GM21576 (cell line): ENCODE measurements around the gene PTPRG.

Source experiments
- ATAC-seq: cut with Tn5 transposase; IDR thresholded peaks from one replicate; pipeline ENCODE4 v1.9.1; 2021; ENCODE audit warnings: mild to moderate bottlenecking, moderate library complexity; ENCODE audit not compliant: unreplicated experiment

Gene PTPRG

DNA sequence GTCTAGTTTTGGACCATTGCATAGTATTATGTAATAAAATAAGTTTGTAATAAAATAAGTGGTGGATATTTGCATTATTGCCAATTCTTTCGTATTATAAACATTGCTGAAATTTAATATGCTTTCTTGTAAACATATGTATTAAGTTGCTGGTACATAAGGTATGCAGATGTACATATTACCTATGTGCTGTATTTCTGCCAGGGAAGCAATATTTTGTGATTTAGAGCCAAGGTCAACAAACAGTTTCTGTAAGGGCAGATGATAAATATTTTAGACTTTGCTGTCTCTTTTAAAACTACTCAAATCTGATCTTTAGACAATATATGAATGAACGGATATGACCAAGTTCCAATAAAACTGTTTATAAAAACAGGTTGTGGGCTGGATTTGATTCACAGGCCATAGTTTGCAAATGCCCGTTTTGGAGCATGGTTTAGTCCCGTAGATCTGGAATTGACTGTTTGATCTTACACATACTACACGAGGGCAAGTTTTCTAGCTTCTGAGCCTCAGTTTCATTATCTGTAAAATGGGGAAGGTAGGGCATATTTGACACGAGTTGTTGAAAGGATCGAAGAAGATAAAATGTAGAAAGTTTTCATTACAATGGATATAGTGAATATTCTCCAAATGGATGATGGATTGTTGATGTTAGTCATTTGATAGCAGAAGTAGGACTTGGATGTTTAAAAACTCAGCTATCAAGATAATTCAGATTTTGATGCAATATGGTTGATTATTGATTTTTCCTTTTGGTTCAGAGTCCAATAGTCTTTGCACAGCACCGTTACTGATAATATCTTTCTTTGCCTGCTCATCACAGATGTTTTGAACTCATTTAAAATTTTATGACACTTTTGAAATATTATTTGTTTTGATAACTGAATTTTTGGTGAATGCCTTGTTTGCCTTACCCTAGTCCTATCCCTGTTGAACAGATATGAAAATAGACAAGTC lies 417.4 kb downstream of the PTPRG start:
- ATAC-seq, result no peak

DNA sequence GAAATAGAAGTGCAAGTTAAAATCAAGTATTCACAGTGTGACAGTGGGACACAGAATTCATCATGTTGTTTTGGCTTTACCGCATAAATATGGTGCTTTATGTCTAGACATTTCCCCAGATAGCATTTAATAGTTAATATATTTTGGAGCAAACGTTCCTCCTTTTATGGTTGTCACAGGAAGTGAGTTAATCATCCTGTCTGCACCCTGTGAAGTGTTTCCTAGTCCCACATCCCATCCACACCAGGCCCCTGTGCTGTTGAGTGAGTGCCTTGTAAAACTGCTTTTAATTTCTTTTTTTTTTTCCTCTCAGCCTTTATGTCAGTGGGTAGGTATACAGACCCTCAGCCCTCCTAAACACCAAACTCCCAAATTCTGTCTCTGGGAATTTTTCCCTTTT lies 418.3 kb downstream of the PTPRG start:
- ATAC-seq, result no peak

DNA sequence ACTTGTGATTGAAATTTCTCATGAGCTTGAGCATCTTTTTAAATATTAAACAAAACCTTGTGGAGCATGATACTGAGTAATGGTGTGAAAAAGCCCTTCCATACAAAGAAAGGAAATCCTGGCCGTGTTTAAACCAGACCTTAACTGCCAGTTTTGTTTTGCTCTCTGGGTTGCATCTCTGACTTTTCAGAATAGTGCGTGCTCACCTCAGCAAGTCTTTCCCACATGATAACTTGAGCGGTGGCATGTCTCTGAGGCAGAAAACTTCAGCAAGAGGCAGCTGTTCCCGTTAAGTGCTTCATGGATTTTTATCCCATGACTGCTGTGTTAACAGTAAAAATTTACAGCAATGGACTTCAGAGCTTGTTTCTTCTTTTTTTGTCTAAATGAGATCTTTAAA lies 418.7 kb downstream of the PTPRG start:
- ATAC-seq, result no peak

DNA sequence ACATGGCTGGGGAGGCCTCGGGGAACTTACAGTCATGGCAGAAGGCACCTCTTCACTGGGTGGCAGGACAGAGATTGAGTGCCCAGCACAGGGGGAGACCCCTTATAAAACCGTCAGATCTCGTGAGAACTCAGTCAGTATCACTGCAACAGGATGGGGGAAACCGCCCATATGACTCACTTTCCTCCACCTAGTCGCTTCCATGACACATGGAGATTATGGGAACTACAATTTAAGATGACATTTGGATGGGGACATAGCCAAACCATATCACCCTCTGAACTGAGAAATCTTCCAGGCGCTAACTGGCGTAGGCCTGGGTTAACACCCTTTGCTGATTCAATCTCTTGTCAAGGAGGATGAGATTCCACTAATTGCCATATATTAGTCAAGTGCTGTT lies 419.7 kb downstream of the PTPRG start:
- ATAC-seq, result no peak

DNA sequence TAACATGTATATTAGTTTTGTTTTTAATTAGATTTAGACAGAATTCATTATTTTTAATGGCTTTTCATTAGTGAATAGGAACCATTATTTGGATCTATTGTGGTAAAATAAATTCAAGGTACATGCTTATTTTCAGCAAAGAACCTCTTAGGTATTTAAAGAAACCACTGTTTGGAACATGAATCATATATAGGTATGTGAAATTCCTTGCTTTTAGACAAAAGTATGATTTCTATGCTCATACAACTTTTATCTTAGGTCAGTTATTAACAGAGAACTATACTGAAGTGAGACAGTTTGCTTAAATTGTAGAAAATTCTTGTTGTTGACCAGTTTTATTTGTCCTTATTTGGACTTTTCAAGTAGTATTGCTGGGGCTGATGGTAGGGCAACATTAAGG lies 422.1 kb downstream of the PTPRG start:
- ATAC-seq, result no peak

DNA sequence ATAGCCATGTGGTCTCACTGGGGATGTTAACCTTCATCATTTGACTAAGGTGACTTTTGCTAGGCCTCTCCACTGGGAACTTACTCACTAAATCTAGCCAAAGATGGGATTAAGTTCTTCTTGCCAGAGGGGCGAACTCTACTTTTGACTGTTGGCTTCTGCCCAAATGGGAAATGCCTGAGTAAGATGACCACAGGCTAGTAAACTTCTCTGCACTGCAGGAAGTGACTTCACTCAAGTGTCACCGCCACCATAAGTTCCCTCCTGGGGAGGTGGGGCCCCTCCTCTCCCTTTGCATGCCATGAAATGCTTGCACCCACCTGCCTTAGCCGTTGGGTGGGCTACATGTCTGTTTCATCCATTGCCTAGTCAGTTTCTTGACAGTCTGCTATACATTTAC lies 423.6 kb downstream of the PTPRG start:
- ATAC-seq, result no peak

DNA sequence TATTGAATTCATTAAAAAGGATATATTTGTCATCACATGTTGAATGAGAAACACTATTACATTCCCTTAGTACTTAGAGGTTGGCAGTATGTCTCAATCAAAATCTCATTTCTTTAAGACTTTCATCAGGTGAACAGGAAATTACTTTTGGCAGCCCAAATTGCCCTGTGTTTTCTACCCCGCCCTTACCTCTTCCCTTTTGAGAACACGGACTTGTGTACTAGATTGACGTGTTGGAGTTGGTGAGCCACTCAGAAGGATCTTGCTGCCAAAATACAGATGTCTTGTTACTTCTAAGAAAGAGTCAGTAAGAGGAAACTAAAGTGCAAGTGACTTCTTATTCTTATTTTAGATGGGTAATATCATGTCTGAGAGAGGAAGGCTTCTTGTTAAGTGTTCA lies 425.1 kb downstream of the PTPRG start:
- no peak for ATAC-seq

DNA sequence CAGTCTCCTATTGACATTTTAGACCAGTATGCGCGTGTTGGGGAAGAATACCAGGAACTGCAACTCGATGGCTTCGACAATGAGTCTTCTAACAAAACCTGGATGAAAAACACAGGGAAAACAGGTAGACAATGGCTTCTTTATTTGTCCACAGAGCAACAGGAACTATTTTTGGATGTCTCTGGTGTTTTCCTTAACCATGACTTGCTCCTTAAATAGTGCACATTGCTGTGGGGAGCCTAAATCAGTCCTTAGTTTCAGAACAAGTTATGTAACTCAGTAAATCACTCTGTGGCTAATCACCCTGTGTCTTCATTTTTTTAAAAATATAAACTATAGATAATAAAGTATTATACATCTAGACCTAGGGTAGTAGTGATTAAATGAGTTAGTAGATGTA lies 428.3 kb downstream of the PTPRG start:
- no peak for ATAC-seq

DNA sequence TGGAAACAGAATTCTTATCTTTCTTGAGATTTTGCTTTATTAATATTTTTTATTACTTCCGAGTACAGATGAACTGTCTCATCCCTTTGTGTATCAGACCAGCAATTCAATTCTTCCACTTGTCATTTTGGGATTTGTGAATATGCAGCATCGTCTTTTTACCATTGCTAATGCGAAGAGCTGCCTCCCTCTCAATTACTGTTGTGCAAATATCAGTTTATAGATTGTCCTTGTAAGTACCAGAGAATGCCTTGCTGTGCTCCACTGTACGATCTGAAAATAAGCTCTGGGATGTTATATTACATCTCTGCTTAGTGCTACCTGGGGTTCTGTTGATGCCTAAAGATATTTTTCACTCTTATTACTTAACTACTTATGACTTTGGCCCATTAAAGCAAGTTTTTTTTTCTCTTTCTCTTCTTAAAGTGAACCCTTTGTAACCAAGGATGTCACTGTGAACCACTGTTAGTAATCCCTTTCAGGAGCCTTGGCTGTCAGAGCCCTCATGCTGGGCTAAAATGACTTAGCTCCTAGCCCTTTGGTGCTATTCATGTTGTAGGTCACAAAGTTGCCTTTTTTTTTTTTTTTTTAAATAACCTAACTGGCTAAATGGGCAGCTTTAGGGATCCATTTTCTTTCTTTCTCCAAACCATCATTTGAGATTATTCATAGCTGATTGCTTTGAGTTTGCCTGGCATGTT lies 429.1 kb downstream of the PTPRG start:
- no peak for ATAC-seq

DNA sequence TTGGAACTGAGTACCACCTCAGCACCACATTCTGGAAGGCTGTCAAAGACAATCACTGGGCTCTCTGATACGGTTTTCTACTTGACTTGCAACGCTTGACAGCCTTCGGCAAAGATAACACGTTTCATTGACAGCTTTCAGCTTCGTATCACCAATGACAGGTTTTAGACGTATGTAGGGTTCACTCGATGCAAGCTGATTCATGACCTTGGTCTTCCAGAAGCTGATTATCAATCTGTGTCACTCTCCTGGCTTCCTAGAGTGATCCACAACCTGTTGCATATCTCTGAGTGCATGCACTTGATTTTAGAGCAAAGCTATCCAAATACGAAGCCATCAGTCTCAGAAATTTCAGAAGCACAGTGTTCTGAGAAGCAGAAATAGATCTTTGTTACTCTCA lies 430.3 kb downstream of the PTPRG start:
- ATAC-seq, result no peak

DNA sequence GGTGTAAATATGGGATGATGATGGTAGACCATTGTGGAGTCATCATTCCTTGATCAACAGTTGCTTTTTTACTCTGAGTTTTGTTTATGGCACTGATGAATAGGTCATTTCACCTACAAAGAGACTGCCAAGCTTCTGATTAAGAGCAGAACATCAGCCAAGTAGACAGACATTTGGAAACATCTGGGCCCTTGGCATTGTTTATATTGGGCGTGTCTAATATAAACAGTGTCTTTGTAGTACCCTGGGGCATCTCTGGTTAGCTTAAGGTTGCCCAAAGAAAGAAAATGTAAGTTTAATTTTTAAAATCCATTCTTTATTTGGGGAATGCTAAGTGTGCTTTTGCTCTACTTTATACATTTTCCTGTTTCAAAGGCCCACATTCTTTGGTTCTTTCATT lies 435.0 kb downstream of the PTPRG start:
- ATAC-seq, result no peak

DNA sequence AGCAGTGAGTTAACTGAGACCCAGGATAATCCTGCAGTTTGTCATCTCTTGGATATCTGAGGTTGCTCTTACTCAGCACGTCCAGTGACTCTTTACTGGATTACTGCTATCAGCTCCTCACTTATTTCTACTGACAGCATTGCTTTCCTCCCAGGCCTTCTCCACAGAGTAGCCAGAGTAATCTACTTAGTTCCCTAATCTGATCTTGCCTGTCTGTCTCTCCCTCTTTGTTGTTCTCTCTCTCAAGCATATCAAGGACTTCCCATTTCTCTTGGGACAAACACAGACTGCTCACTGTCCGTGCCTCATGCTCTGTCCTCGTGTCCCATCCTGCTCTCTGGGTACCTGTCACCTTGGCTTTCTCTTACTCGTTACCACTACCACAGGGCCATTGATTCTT lies 435.7 kb downstream of the PTPRG start:
- ATAC-seq, result no peak

DNA sequence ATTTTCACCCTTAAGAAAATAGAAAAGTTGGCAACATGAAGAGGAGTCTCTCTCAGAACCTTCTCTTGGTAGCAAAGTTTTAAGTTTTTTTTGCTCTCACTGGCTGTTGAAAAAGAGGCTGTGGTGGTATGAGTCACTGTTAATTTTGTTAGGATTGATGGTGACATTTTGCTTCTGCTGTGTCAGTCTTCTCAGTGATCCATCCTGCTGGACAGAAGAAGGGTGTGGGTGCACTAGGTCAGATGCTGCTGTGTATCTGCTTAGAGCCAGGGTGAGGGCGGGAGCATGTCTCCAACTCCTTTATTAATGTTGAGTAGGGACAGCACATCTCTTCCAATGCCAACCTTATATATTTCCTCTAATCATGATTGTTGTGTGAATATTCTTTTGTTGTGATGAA lies 442.5 kb downstream of the PTPRG start:
- ATAC-seq, result no peak

DNA sequence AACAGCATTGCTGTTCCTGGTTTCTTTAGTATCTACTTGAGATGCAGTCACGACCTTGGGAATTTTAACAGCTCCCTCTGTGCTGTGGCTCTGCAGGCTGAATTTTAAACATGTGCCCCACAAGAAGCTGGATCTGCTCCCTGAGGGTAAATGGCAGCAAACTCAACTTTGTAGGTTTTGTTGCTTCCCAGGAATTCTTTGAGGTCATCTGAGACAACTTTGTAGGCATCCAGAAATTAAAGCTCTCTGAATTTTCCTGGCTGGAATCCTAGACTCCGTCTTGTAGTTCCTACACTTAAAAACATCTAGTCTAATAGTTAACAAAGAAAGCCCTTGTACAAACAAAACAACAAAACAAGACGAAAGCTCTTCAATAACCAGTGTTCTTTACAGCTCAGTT lies 445.7 kb downstream of the PTPRG start:
- ATAC-seq, result no peak

DNA sequence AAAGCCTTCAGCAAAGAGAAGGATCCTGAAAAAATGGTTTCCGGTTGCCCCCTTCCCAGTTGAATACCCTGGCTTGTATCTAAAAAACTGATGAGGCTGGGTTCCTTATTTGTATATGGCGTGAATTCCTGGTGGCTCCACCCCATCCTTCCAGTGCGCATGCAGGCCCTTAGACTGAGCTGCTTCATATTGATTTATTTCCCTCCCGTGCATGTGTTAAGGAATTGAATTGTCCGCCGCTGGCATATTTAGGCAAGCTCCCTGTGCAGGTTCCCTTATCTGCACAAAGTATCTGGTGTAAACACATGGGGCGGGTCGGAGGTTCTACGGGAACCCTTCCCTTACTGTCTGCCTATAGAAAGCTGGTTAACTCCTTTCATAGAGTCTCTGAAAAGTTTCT lies 449.6 kb downstream of the PTPRG start:
- no peak for ATAC-seq

DNA sequence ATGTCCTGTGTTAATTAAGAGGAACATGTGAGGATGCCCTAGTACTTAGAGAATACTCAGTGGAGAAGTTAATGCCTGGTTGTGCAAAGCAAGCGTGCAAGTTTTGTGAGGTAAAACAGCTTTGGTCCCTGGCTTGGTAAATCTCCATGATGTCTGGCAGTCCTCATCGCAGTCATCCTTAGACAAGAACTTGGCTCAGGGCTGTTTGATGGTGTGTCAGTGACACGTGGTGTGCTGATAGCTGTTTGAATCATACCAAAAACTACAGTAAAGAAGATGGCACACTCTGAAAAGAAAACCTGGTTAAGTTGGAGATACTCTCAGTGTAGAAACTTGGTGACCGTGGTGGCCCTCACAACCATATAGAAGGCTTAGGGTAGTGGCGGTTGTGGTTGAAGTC lies 450.3 kb downstream of the PTPRG start:
- ATAC-seq, result no peak

DNA sequence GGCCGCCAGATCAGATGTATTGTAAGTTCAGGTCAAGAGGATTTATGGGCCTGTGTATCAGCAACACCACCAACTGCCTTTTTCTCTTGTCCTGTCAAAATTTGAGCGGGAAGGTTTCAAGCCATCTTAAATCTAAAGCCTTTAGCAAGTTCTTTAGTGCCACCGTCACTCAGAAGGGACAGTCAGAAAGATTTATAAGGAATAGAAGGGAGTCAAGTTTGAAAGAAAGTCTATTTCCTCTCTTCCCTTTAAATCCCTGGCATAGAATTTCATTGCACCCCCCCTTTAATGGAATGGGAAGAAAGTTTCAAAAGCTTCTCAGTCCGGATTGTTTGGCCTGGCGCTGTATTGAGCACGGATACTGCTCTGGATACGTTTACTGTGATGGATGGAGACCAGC lies 452.6 kb downstream of the PTPRG start:
- ATAC-seq, result no peak

DNA sequence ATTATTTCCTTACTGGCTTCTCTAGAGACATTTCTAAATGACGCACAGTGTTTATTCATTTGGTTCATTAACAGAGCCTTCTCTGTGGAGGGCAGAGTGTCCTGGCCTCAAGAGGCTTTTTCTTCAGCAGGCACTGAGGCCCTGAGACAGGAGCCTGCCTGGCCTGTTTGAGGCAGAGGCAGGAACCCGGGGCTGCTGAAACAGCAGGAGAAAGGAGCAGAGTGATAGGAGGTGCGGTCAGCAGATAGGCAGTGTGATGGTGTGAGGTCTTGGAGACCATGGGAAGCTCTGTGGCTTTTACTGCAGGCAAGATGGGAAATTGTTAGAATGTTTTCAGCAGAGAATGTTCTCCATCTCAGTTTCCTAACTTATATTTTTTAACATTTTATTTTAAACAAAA lies 453.7 kb downstream of the PTPRG start:
- ATAC-seq, result no peak

DNA sequence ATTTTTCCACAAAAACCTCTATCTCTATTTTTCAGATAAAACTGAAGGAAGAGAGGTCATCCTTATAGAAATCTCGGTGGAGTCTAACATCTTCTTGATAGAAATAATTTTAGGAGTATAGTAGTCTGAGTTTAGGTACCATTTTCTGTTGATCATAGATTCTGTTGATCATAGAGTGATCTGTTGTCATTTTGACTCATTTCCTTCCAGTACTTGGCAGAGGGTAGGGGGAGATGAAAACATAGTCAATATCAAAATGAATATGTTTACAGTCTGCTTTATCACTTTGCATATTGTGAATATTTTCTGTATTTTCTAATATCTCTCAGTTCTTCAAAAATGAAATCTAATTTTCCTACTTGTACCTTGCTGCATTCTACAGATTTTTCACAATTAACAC lies 458.5 kb downstream of the PTPRG start:
- no peak for ATAC-seq

DNA sequence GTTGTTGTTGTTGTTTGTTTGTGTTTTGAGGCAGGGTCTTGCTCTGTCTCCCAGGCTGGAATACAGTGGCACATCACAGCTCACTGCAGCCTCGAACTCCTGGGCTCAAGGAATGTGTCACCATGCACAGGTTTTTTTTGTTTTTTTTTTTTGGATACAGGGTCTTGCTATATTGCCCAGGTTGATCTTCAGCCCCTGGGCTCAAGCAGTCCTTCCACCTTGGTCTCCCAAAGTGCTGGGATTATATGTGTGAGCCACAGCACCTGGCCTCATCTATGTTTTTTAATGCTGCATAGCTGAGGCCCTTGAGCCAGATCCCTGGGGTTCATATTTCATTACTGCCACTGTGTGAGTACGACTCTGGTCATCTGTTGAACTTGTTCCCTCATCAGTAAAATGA lies 459.3 kb downstream of the PTPRG start:
- ATAC-seq, result no peak

DNA sequence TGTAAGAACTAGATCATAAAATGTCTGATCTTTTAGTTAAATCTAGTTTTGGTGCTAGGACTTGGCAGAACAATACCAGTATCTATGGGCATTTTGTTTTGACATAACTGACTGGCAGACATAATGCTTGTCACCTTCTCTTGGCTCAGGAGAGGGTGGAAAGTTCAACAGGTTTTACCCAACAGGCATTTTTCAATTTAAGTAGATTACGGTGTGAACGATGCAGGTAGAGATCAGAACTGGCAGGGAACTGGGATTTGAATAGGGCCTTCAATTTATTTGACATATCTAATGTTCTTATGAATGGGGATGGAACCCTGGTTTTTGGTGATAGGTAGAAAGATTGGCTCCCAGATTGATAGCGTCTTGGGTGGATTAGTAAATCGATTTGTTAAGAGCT lies 460.9 kb downstream of the PTPRG start:
- ATAC-seq, result no peak

DNA sequence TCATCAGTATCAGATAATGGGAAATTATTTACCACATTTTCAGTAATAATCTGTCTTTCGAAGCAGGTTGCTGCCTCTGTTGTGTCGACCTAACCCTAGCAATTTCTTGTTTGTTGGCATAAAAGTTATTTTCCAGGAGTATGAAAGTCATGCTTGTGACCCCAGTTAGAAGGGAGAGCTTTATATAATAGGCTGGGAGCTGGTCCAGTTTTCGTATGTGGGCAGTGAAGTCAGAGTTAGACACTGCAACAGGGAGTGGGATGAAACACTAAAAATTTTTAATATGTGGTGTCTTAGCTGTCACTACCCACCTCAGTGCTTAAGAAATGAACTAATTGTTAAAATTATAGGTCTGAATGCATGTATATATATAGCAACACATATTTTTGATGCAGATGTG lies 463.5 kb downstream of the PTPRG start:
- no peak for ATAC-seq
